Measurements from ENCODE around the gene ARFGAP2. TPM values are rescaled to one million over a fixed set of nuclear protein-coding genes. Genes with fewer than 3 reads are reported as not detected.
A peak's percentile ranks its signal among the peaks of the same experiment; 100 is the strongest.

The ARFGAP2 gene
- total and polyA plus RNA-seq, 7 donors, result 46.8 to 185 (median 85.0) TPM

GRCh38 chr11:47171061-47171838 lies 5.4 kb downstream of the ARFGAP2 start:
- no peak overlapping the region for H3K4me3 ChIP-seq
- no peaks in the 10 kb centered on the region for H3K27me3 ChIP-seq
- intact Hi-C loops (cut with DNase I), result no loop called here
- H3K9me3 ChIP-seq, result no peaks in the 10 kb centered on the region
- TF ChIP-seq EP300 (IDR thresholded peaks at IDR 0.05), result no peak
- TF ChIP-seq POLR2A (IDR thresholded peaks at IDR 0.05), result no peak
- TF ChIP-seq CTCF (IDR thresholded peaks at IDR 0.05), result no peak
- TF ChIP-seq POLR2AphosphoS5 (IDR thresholded peaks at IDR 0.05), result no peak
- H3K27ac ChIP-seq, result peak overlapping the region; percentile 54 to 71 (median 68)
- peaks cover 0 to 51% (median 40%) of the 10 kb centered on the region in 4 donors for H3K4me1 ChIP-seq
- 88 to 92% methylated on average over 16 of the region's 16 CpGs for WGBS, 2 donors
- H3K36me3 ChIP-seq, result peaks cover 32 to 90% (median 63%) of the 10 kb centered on the region in 4 donors
- no peak for DNase-seq

- H3K36me3 ChIP-seq, result peaks cover 52 to 88% (median 73%) of the 10 kb centered on the region in 4 donors
- no peak overlapping the region for H3K4me3 ChIP-seq
- H3K27me3 ChIP-seq, result no peaks in the 10 kb centered on the region
- H3K27ac ChIP-seq, result no peak overlapping the region
- intact Hi-C loops (cut with DNase I), result no loop called here
- TF ChIP-seq POLR2A (IDR thresholded peaks at IDR 0.05) (no peak), POLR2AphosphoS5 (IDR thresholded peaks at IDR 0.05) (no peak), EP300 (IDR thresholded peaks at IDR 0.05) (no peak), CTCF (IDR thresholded peaks at IDR 0.05) (no peak)
- 94 to 95% methylated on average over 5 of the region's 5 CpGs for WGBS, 2 donors
- H3K9me3 ChIP-seq, result no peaks in the 10 kb centered on the region
- peaks cover 0 to 17% (median 7%) of the 10 kb centered on the region in 4 donors for H3K4me1 ChIP-seq
- DNase-seq, result no peak
Measured at GRCh38 chr11:47166368-47166767, 10.3 kb downstream of the ARFGAP2 start.

- 91 to 93% methylated on average over 16 of the region's 16 CpGs for WGBS, 2 donors
- intact Hi-C loops (cut with DNase I), result no loop called here
- TF ChIP-seq CTCF (IDR thresholded peaks at IDR 0.05) (no peak), POLR2A (IDR thresholded peaks at IDR 0.05) (no peak), EP300 (IDR thresholded peaks at IDR 0.05) (no peak), POLR2AphosphoS5 (IDR thresholded peaks at IDR 0.05) (no peak)
- Histone ChIP-seq H3K27me3 (no peaks in the 10 kb centered on the region), H3K4me3 (no peak overlapping the region), H3K36me3 (peaks cover 52 to 78% (median 64%) of the 10 kb centered on the region in 4 donors), H3K4me1 (peaks cover 0 to 16% (median 8%) of the 10 kb centered on the region in 4 donors), H3K9me3 (no peaks in the 10 kb centered on the region), H3K27ac (no peak overlapping the region)
- no peak for DNase-seq
Measured at GRCh38 chr11:47165253-47165840, 11.3 kb downstream of the ARFGAP2 start.

GRCh38 chr11:47164321-47164720 lies 12.4 kb downstream of the ARFGAP2 start:
- Histone ChIP-seq H3K27me3 (no peaks in the 10 kb centered on the region), H3K27ac (no peak overlapping the region), H3K4me1 (peaks cover 0 to 16% (median 8%) of the 10 kb centered on the region in 4 donors), H3K36me3 (peaks cover 47 to 67% (median 54%) of the 10 kb centered on the region in 4 donors), H3K4me3 (no peak overlapping the region), H3K9me3 (no peaks in the 10 kb centered on the region)
- intact Hi-C loops (cut with DNase I), result no loop called here
- WGBS, 2 donors, result 77 to 80% methylated on average over 4 of the region's 4 CpGs
- no peak for DNase-seq
- TF ChIP-seq POLR2AphosphoS5 (IDR thresholded peaks at IDR 0.05) (no peak), POLR2A (IDR thresholded peaks at IDR 0.05) (no peak), EP300 (IDR thresholded peaks at IDR 0.05) (no peak), CTCF (IDR thresholded peaks at IDR 0.05) (no peak)
